NK-92 (cell line): ENCODE data around the gene PFKM.

Source experiments
- DNase-seq: peaks from one replicate; lab custom pipeline; 2025; ENCODE audit not compliant: unreplicated experiment; lab: John Stamatoyannopoulos, UW

PFKM gene

DNA sequence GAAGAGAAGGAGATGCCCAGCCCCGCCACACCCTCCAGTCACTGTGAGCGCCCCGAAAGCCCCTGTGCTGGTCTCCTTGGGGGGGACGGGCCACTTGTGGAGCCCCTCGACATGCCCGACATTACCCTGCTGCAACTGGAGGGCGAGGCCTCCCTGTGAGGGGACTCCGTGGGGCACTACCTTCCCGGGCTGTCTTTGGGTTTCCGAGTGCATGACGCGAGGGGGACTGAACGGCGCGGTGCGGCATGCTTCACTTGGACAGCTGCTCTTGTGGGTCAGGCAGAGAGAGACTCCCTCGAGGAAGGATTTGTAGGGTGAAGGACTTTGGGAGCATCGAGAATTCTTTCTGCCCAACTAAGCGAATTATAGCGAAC, 65.4 kb downstream of the PFKM start:
- no peak for DNase-seq

DNA sequence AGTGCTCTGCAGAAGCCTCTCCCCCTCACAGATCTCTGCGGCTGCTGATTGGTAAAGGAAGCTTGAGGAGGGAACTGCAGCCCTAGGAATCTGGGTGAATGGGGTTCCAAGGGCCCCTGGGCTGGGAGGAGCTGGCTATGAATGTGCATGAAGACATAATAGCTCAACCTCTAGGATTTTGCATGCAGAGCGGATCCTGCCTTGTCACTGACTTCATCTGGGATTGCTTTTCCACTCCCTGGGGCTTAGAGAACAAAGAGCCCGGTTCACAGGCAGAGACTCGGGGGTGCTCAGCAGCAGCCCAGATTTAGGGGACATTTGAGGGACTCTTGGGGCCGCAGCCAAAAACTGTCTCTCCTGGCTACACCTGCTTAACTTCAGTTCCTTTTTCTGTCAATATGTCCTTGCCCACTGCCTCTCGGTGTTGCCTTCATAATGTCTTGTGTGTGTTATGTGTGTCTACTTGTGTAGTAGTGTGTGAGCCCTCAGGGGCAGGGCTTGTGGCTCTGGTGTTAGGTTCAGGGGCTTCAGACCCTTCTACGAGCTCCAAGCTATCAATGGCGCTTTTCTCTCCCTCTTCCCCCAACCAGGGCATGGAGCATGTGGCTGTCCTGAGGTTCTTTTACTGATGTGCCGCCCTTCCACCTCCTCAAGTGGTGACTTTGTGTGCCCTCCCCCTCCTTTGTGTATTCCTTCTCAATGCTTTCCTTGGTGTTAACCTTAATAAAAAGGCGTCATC, 66.2 kb downstream of the PFKM start:
- DNase-seq, result no peak

DNA sequence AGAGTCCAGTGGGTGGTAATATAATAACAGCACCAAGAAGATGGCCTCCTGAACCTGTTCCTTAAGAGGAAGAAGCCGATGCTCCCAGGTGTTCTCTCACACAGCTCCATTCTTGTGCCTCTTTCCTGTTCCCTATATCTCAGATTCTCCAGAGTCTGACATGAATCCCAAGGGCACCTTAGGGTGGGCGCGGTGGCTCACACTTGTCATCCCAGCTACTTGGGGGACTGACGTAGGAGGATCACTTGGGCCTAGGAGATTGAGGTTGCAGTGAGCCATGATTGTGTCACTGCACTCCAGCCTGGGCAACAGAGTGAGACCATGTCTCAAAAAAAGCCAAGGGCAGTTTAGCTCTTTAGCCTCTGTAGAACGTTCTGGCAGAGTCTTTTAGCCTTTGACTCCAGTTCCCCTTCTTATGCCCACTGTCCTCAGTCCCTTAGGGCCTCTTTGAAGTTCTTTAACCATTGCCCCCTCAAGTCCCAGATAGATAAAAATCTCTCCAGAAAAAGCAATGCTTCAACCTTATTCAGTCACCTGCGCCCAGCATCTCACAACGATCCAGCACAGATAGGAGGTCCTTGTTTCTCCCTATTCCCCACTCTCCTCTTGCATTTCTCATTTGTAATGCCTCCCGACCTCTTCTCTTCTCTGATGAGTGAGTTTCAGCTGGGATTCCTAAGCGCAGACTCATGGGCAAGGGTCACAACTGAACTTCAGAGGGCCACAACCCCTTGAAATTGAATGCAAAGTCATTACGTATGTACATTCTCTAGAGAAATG, 68.9 kb downstream of the PFKM start:
- DNase-seq, result no peak

DNA sequence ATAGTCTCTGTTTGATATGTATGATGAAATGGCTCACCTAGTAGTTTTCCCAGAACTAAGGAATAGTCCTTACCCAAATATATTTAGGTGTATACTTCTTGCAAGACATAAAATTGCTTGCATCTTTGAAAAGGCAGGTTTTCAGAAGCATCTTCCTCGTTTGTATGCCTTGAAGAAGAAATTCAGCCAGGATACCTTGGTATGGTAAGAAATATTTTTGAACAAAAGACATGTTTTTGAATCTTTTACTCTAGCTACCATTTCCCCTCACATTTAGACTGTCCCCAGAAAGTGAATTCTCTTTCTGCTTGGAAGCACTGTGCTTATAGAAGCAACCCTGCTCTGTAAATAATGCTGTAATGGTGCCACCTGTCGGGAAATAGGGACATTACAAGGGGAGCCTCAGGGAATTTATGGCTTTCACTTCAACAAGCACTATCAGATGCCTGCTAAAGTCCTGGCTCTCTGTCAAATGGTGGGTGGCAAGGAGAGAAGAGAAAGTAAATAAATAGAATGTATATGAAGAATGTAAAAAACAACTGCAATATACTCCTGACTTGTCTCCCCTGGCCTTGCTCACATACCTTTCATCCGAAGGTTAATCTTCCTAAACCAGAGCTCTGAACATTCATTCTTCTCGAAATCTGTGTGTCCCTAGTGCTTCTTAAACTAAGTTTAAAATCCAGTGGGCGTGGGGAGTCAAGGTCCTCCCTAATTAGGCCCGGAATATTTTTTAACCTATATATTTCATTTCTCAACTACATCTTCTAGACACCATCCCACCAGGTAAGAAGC, 70.4 kb downstream of the PFKM start:
- DNase-seq, result no peak

DNA sequence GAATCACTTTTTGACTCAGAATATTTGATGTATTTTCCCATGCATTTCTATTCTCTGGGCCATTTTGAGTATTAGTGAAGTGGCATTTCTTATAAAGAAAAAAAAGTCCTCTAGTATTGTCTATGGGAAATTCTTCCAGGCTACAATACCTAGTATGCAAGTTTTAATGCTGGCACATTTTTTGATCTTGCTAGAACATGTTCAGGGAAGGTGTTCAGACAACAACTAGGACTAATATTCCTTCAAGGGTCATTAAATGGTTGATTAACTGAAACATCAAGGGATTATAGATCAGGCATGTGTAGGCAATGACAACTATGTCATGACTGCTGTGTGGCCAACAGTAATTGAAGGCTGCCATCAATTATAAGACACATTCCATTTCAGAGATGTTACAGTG, 71.9 kb downstream of the PFKM start:
- DNase-seq, result no peak

DNA sequence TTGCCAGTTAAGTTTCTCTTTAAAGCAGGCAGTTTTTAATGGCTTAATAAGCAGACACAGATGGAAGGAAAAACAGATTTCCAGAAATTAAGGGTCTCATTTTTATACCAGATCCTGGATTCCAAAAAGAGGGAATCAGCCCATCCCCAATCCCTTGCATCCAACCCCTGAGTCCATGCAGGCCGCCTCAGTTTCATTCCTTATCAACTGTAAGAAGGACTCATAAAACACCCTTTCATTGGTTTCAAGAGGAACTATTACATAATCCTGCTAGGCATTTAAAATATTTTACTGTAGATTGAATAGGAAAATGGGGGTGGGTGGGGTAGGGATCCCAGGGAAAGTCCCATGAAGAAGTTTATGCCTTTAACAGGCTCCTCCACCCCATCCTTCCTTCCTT, 73.7 kb downstream of the PFKM start:
- no peak for DNase-seq

DNA sequence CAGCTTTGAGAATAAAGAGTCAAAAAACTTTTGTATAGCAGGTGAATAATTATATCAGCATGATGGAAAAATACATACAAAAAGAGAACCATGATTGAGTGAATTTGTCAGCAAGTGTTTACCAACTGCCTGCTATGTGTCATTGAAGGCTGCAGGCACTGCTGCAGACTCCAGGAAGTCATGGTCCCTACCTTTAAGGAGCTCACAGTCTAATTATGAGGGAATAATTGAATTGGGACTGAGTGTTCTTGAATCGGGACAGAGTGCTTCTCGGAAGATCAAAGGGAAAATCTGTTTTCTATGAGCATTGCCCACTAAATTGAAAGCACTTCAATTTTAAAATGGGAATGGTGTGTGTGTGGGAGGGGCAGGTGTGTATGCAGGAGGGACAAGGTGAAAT, 74.5 kb downstream of the PFKM start:
- no peak for DNase-seq

DNA sequence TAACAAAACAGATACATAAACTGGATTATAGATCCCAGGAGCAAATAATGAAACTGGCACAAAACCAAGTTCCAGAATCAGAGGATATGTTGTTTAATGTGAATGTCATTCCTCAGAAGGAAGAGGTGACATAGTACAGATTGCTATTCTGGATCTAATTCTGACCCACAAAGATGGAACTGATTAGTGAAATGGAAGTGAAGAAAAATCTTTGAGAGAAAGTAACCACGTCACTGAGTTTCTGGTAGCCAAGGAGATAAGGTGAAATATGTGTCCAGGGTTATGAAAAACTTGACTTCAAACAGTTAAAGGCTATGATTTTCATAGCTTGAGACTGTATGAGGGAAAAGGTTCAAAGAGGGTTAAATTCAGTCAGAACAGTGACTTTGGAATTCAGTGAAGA, 75.6 kb downstream of the PFKM start:
- DNase-seq, result no peak
